HepG2 (cell line): ENCODE data around the gene TRMT112. TPM values are rescaled to one million over a fixed set of nuclear protein-coding genes. Genes with fewer than 3 reads are reported as not detected.

ENCODE experiments used
- ATAC-seq: fragments of 200-7000 bp; cut with Tn5 transposase; 3 replicates; pipeline ENCODE4 v1.9.1; 2020; ENCODE audit warnings: mild to moderate bottlenecking, moderate library complexity
- BruUV-seq: library from RNA; stranded (reverse); fragments of 400-500 nt; replicated peaks from 2 replicates; lab custom pipeline; 2021; lab: Mats Ljungman, UMichigan
- CTCF ChIA-PET: fragments of 300-600 bp; formaldehyde crosslinking; extraction: SDS; loops from one replicate; lab custom pipeline; 2021; ENCODE audit warnings: low total read pairs, inconsistent platforms, low intra/inter-chr PET ratio; lab: Yijun Ruan, JAX
- POLR2A ChIA-PET: fragments of 350-600 bp; sonication (Branson Sonifier 250); formaldehyde crosslinking; loops from one replicate; lab custom pipeline; 2020; ENCODE audit warnings: antibody characterized with exemption, inconsistent platforms; lab: Yijun Ruan, JAX
- DNase-seq: peaks from one replicate; pipeline ENCODE4 v3.0.0-alpha.2; 2015; ENCODE audit warnings: low spot score
- FAIRE-seq: peaks from 3 replicates; lab custom pipeline; 2011; peaks lifted over from hg19 to GRCh38; lab: Jason Lieb, UNC
- H2AFZ ChIP-seq: one replicate; pipeline ENCODE4 v1.6.1; 2011; ENCODE audit warnings: low read length, inconsistent platforms
- H3K27ac ChIP-seq: fragments of 300-600 bp; 3 replicates; pipeline ENCODE4 v1.8.0; 2011; ENCODE audit warnings: mixed run types, mild to moderate bottlenecking, mixed read lengths, low read length, inconsistent platforms; ENCODE audit not compliant: insufficient read depth; ENCODE audit errors: extremely low read length
- H3K27me3 ChIP-seq, 2 experiments: fragments of 200-600 bp in 1 of 2; 2 replicates in 1 of 2; 3 replicates in 1 of 2; pipeline versions ENCODE4 v1.6.0 to v1.8.0; 2011; ENCODE audit warnings: low read length in 2 of 2, mild to moderate bottlenecking in 2 of 2, moderate library complexity in 2 of 2, inconsistent platforms in 1 of 2; ENCODE audit not compliant: insufficient read depth in 2 of 2, control insufficient read depth in 1 of 2
- H3K36me3 ChIP-seq, 2 experiments: fragments of 200-600 bp in 1 of 2; replicated peaks in 1 of 2; 2 replicates in 1 of 2; 3 replicates in 1 of 2; pipeline versions ENCODE4 v1.5.1 to v1.8.0; 2011; ENCODE audit warnings: low read length in 2 of 2, inconsistent platforms in 1 of 2; ENCODE audit not compliant: insufficient read depth in 2 of 2, control insufficient read depth in 1 of 2
- H3K4me1 ChIP-seq: 2 replicates; pipeline ENCODE4 v1.5.1; 2012; ENCODE audit warnings: low read length, inconsistent platforms; ENCODE audit not compliant: insufficient read depth
- H3K4me2 ChIP-seq: 2 replicates; pipeline ENCODE4 v1.6.0; 2011; ENCODE audit warnings: low read depth, low read length, inconsistent platforms
- H3K4me3 ChIP-seq, 3 experiments: fragments of 200-600 bp in 1 of 3; sonication (generic), shearing (Covaris generic) in 1 of 3; replicated peaks in 1 of 3; 2 replicates each; pipeline ENCODE4 v1.5.1; 2011 to 2016; ENCODE audit warnings: low read length in 3 of 3, inconsistent platforms in 2 of 3, low read depth in 2 of 3, mild to moderate bottlenecking in 2 of 3, control low read depth in 1 of 3, mixed read lengths in 1 of 3; ENCODE audit not compliant: insufficient read depth in 1 of 3
- H3K79me2 ChIP-seq: one replicate; pipeline ENCODE4 v1.6.1; 2011; ENCODE audit warnings: low read length, inconsistent platforms; ENCODE audit not compliant: insufficient read depth
- H3K9ac ChIP-seq: 2 replicates; pipeline ENCODE4 v1.6.0; 2011; ENCODE audit warnings: mild to moderate bottlenecking, low read depth, low read length, inconsistent platforms; ENCODE audit not compliant: insufficient read depth
- H3K9me3 ChIP-seq: 2 replicates; pipeline ENCODE4 v1.5.1; 2012; ENCODE audit warnings: mild to moderate bottlenecking, low read length
- H4K20me1 ChIP-seq: 2 replicates; pipeline ENCODE4 v1.6.0; 2011; ENCODE audit warnings: inconsistent platforms, mild to moderate bottlenecking, low read length, moderate library complexity; ENCODE audit not compliant: insufficient read depth
- AGO1 ChIP-seq: fragments of 200-400 bp; formaldehyde crosslinking; IDR thresholded peaks from 2 replicates; pipeline ENCODE4 v1.6.1; 2017; ENCODE audit warnings: mild to moderate bottlenecking, low read depth, low read length, moderate library complexity; ENCODE audit not compliant: poor library complexity, severe bottlenecking
- ARID2 ChIP-seq: sonication (generic); formaldehyde crosslinking; IDR thresholded peaks from 2 replicates; pipeline ENCODE4 v1.8.1; 2022; ENCODE audit warnings: mild to moderate bottlenecking, missing genetic modification reagents, borderline replicate concordance
- CAMTA2 ChIP-seq: sonication (generic); formaldehyde crosslinking; IDR thresholded peaks from 2 replicates; pipeline ENCODE4 v1.4.0; 2020; ENCODE audit warnings: mild to moderate bottlenecking, missing genetic modification reagents, borderline replicate concordance
- CHD2 ChIP-seq: IDR thresholded peaks from 2 replicates; pipeline ENCODE4 v1.6.1; 2011; ENCODE audit warnings: low read depth, low read length, improper control_type of control experiment
- ELF1 ChIP-seq: sonication (generic); formaldehyde crosslinking; IDR thresholded peaks from 2 replicates; pipeline ENCODE4 v1.4.0; 2020; ENCODE audit warnings: missing genetic modification reagents
- HMGXB4 ChIP-seq, 2 experiments: sonication (generic) in 1 of 2; formaldehyde crosslinking in 1 of 2; IDR thresholded peaks; 2 replicates each; pipeline versions ENCODE4 v1.4.0 to v1.6.1; 2018 to 2020; ENCODE audit warnings: missing genetic modification reagents in 2 of 2, borderline replicate concordance in 1 of 2, low read depth in 1 of 2, mild to moderate bottlenecking in 1 of 2, missing biosample characterization in 1 of 2
- KDM5A ChIP-seq: fragments of 200-600 bp; sonication (generic); IDR thresholded peaks from 2 replicates; pipeline ENCODE4 v1.7.0; 2018; ENCODE audit warnings: antibody characterized with exemption, mild to moderate bottlenecking, low read length, borderline replicate concordance
- KLF16 ChIP-seq, 2 experiments: sonication (generic) in 1 of 2; formaldehyde crosslinking in 1 of 2; IDR thresholded peaks; 2 replicates each; pipeline versions ENCODE4 v1.6.1 to v1.8.0; 2016 to 2023; ENCODE audit warnings: missing genetic modification reagents in 2 of 2, missing compliant biosample characterization in 1 of 2
- MAX ChIP-seq: IDR thresholded peaks from 2 replicates; pipeline ENCODE4 v1.6.1; 2012; ENCODE audit warnings: inconsistent platforms
- NKX3-1 ChIP-seq: sonication (generic); formaldehyde crosslinking; IDR thresholded peaks from 2 replicates; pipeline ENCODE4 v1.5.0; 2020; ENCODE audit warnings: missing genetic modification reagents
- SMAD1 ChIP-seq: sonication (generic); formaldehyde crosslinking; IDR thresholded peaks from 2 replicates; pipeline ENCODE4 v1.4.0; 2020; ENCODE audit warnings: missing genetic modification reagents, low read depth, mild to moderate bottlenecking, borderline replicate concordance
- TFDP2 ChIP-seq: sonication (generic); formaldehyde crosslinking; IDR thresholded peaks from 2 replicates; pipeline ENCODE4 v1.4.0; 2020; ENCODE audit warnings: missing genetic modification reagents
- U2AF2 ChIP-seq: fragments of 200-400 bp; formaldehyde crosslinking; IDR thresholded peaks from 2 replicates; pipeline ENCODE4 v1.6.1; 2017; ENCODE audit warnings: low read depth, mild to moderate bottlenecking, low read length
- YEATS4 ChIP-seq: sonication (generic); formaldehyde crosslinking; IDR thresholded peaks from 2 replicates; pipeline ENCODE4 v1.4.0; 2020; ENCODE audit warnings: missing genetic modification reagents, borderline replicate concordance
- ZEB1 ChIP-seq: IDR thresholded peaks from 2 replicates; pipeline ENCODE4 v1.6.1; 2012; ENCODE audit warnings: mild to moderate bottlenecking, low read depth, inconsistent platforms; ENCODE audit not compliant: insufficient replicate concordance
- WGBS: methylation state at CpG from one replicate; pipeline ENCODE4 v1.1.6; 2017; ENCODE audit warnings: low lambda C conversion rate; 5-methylcytosine and 5-hydroxymethylcytosine counted together
- in situ Hi-C: cut with HindIII; loops from 2 replicates; pipeline ENCODE4 v1.10.0; 2017; ENCODE audit warnings: low pct_unique_long_range_greater_than_20kb; ENCODE audit not compliant: extremely low pct_ligation_motif_present
- intact Hi-C: fragments of 100-400 bp; cut with micrococcal nuclease; formaldehyde crosslinking; loops from one replicate; pipeline ENCODE4 v1.10.0; 2022; ENCODE audit not compliant: unreplicated experiment
- polyA plus RNA-seq, 8 experiments: library from polyadenylated mRNA; depleted of rRNA in 3 of 8; stranded (reverse) in 7 of 8; unstranded in 1 of 8; fragments of >200 nt; fragmentation: Illumina TruSeq in 4 of 8; extraction: Trizol in 4 of 8; gene quantifications; 2 replicates each; pipeline versions ENCODE4 v1.2.1 to v1.2.3, GENCODE V29; 2011 to 2016; ENCODE audit warnings: low read depth in 4 of 8, missing spikeins in 1 of 8, mixed read lengths in 1 of 8; ENCODE audit not compliant: insufficient read depth in 1 of 8
- total RNA-seq, 5 experiments: library from RNA; depleted of rRNA; stranded (reverse); fragments of >200 nt; fragmentation: Illumina TruSeq; extraction: Trizol; gene quantifications; 2 replicates each; pipeline ENCODE4 v1.2.3, GENCODE V29; 2016; ENCODE audit warnings: low read depth in 1 of 5
- TF ChIP-seq, protein P1 (sequence below): sonication (generic); formaldehyde crosslinking; IDR thresholded peaks from 2 replicates; pipeline ENCODE4 v1.8.0; 2023; ENCODE audit warnings: mild to moderate bottlenecking, missing genetic modification reagents

The TRMT112 gene
- total and polyA plus RNA-seq, 2 of the 13 experiments (the other 11 are each of a cell fraction or from before 2014, with no cell fraction given): 186 to 409 TPM

DNA sequence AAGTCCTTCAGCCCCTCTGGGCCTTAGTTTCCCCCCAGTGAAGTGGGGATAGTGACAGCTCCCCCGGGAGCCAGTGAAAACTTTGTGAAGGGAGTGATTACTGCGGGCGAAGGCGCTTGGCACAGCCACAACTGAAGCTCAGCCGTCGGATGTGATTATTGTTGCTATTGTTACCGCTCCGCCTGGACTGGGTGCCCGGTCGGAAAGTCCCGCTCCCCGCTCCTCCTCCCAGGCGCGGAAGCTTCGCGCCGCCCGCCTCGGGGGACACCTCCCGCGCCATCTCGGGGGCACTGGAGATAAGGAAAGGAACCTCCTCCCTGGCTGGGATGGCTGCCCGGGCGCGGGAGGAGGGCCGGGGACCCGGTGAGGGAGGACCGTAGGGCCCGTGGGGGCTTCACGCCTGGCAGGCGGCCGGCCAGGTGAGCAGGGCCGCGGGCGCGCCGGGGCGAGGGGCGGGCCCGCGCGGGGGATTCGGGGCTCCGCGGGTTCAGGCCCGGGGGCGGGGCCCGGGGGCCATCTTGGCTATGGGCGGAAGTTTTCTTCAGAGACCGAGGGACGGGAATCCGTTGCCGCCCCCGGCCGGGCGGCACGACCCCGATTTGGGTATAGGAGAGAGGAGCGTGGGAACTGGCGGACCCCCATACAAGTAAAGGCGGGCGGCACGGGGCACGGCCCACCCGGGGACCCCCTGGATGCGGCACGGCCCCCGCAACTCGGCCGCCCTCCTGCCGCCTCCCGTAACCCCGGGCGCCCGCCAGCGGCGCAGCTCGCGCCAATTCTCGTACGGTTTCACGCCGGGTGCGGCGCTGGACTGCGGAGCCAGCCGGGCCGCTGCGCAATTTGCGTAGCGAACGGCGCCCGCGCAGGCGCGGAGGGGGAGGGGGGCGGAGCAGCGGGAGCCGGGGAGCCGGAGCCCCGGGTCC is 32.1 kb downstream of the TRMT112 start, which contains the start of gene GPR137:
Gene GPR137, plus strand, starts transcription at position 887 of the 923 bp plus-strand sequence. CDS start 677 bp downstream, outside the sequence.
- intact Hi-C loops: loop anchor here (2.0 kb wide), 1 partner anchor 14 kb away; no protein-coding TSS in a partner anchor
- ChIA-PET POLR2A (interaction anchor here (0.7 to 4.6 kb wide), 8 partner anchors 14 to 100 kb away, joined by 3 to 48 read pairs (median 4); partner anchors contain the start of genes ESRRA, FKBP2, PRDX5 and STIP1), CTCF (no interaction called here)
- no peaks in the 10 kb centered on the region for H3K36me3 ChIP-seq
- H3K79me2 ChIP-seq: no peaks in the 10 kb centered on the region
- no peak within 1 kb of the TSS for H2AFZ ChIP-seq
- ATAC-seq (peak; percentile 57), FAIRE-seq (no peak), DNase-seq (peak; percentile 50)
- peak within 1 kb of the TSS; percentile 97 for H3K4me2 ChIP-seq
- 4% methylated on average over 5 of the region's 102 CpGs for WGBS
- peak within 1 kb of the TSS; percentile 69 to 97 (median 83) for H3K4me3 ChIP-seq
- peaks cover 0 to 2% of the 10 kb centered on the region in 2 experiments; a peak in 2 of 5 replicates for H3K27me3 ChIP-seq
- peak within 1 kb of the TSS; percentile 79 for H3K27ac ChIP-seq
- no peaks in the 10 kb centered on the region for H3K9me3 ChIP-seq
- H3K4me1 ChIP-seq: peaks cover 28% of the 10 kb centered on the region; the same call in 1 of the 2 replicates
- BruUV-seq: TSS peak; percentile 75
- in situ Hi-C loops: no loop called here
- peak within 1 kb of the TSS; percentile 79 for H3K9ac ChIP-seq
- no peaks in the 10 kb centered on the region for H4K20me1 ChIP-seq
- no peak for TF ChIP-seq CHD2
- TF ChIP-seq KDM5A: peak; percentile 52; the same call in 1 of the 2 replicates
- 0 out of 2 replicates have a peak, but pooled peaks have one; percentile 11 for TF ChIP-seq CAMTA2 (CRISPR knock-in tag)
- TF ChIP-seq KLF16 (CRISPR knock-in tag; IDR thresholded peaks at IDR 0.05): 0 out of 4 replicates have a peak, but pooled peaks of 1 of the 2 experiments have one; percentile 18
- TF ChIP-seq YEATS4 (CRISPR knock-in tag): peak; percentile 44
- TF ChIP-seq MAX: peak; percentile 8; the same call in 1 of the 2 replicates
- TF ChIP-seq ARID2 (CRISPR knock-in tag): no peak
- TF ChIP-seq U2AF2: peak; percentile 100
- TF ChIP-seq ELF1 (CRISPR knock-in tag): peak; percentile 81
- TF ChIP-seq TFDP2: peak; percentile 23; the same call in 1 of the 2 replicates
- TF ChIP-seq AGO1: peak; percentile 100
- no peak for TF ChIP-seq NKX3-1 (CRISPR knock-in tag)
- 0 out of 2 replicates have a peak, but pooled peaks have one; percentile 10 for TF ChIP-seq SMAD1 (CRISPR knock-in tag)
- TF ChIP-seq HMGXB4 (CRISPR knock-in tag; IDR thresholded peaks at IDR 0.05; ENCODE audit: borderline replicate concordance in 1 of 2, low read depth in 1 of 2): peak; percentile 15 to 41; a peak in 2 of 4 replicates
- TF ChIP-seq, protein P1, sequence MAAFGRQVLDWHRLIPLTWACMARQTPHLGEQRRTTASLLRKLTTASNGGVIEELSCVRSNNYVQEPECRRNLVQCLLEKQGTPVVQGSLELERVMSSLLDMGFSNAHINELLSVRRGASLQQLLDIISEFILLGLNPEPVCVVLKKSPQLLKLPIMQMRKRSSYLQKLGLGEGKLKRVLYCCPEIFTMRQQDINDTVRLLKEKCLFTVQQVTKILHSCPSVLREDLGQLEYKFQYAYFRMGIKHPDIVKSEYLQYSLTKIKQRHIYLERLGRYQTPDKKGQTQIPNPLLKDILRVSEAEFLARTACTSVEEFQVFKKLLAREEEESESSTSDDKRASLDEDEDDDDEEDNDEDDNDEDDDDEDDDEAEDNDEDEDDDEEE: peak; percentile 16; the same call in 1 of the 2 replicates
- peak; percentile 20 for TF ChIP-seq ZEB1
